ENCODE measurements around the gene RHEB.
A peak's percentile ranks its signal among the peaks of the same experiment; 100 is the strongest.

Gene RHEB

GRCh38 chr7:151468217-151469018 lies 51.3 kb downstream of the RHEB start:
- Histone ChIP-seq H3K36me3 (ENCODE audit: insufficient read depth, low read length) (peaks cover 74% of the 10 kb centered on the region), H3K4me1 (ENCODE audit: insufficient read depth, low read length) (peaks cover 14% of the 10 kb centered on the region), H3K9me3 (ENCODE audit: low read length) (peaks cover 12% of the 10 kb centered on the region), H2AFZ (ENCODE audit: low read depth, low read length) (no peak overlapping the region), H3K27me3 (ENCODE audit: insufficient read depth, low read length) (no peaks in the 10 kb centered on the region), H3K4me3 (ENCODE audit: low read length) (no peak overlapping the region)

- Histone ChIP-seq H3K4me1 (ENCODE audit: insufficient read depth, low read length) (peaks cover 11% of the 10 kb centered on the region), H2AFZ (ENCODE audit: low read depth, low read length) (no peak overlapping the region), H3K4me3 (ENCODE audit: low read length) (no peak overlapping the region), H3K27me3 (ENCODE audit: insufficient read depth, low read length) (no peaks in the 10 kb centered on the region), H3K36me3 (ENCODE audit: insufficient read depth, low read length) (peaks cover 52% of the 10 kb centered on the region), H3K9me3 (ENCODE audit: low read length) (peaks cover 17% of the 10 kb centered on the region)
Measured at GRCh38 chr7:151465169-151465568, 54.5 kb downstream of the RHEB start.

GRCh38 chr7:151462306-151462779 lies 57.4 kb downstream of the RHEB start:
- H3K27me3 ChIP-seq (ENCODE audit: insufficient read depth, low read length): no peaks in the 10 kb centered on the region
- H3K9me3 ChIP-seq (ENCODE audit: low read length): peaks cover 19% of the 10 kb centered on the region
- peaks cover 24% of the 10 kb centered on the region for H3K36me3 ChIP-seq (ENCODE audit: insufficient read depth, low read length)
- H3K4me1 ChIP-seq (ENCODE audit: insufficient read depth, low read length): peaks cover 23% of the 10 kb centered on the region
- no peak overlapping the region for H3K4me3 ChIP-seq (ENCODE audit: low read length)
- no peak overlapping the region for H2AFZ ChIP-seq (ENCODE audit: low read depth, low read length)

- peaks cover 19% of the 10 kb centered on the region for H3K36me3 ChIP-seq (ENCODE audit: insufficient read depth, low read length)
- H3K4me1 ChIP-seq (ENCODE audit: insufficient read depth, low read length): peaks cover 23% of the 10 kb centered on the region
- H2AFZ ChIP-seq (ENCODE audit: low read depth, low read length): no peak overlapping the region
- no peaks in the 10 kb centered on the region for H3K27me3 ChIP-seq (ENCODE audit: insufficient read depth, low read length)
- peaks cover 19% of the 10 kb centered on the region for H3K9me3 ChIP-seq (ENCODE audit: low read length)
- H3K4me3 ChIP-seq (ENCODE audit: low read length): no peak overlapping the region
Measured at GRCh38 chr7:151461942-151462230, 57.8 kb downstream of the RHEB start.

GRCh38 chr7:151461096-151461941 lies 58.4 kb downstream of the RHEB start:
- Histone ChIP-seq H3K4me3 (ENCODE audit: low read length) (no peak overlapping the region), H3K9me3 (ENCODE audit: low read length) (peaks cover 22% of the 10 kb centered on the region), H3K4me1 (ENCODE audit: insufficient read depth, low read length) (peaks cover 23% of the 10 kb centered on the region), H3K27me3 (ENCODE audit: insufficient read depth, low read length) (no peaks in the 10 kb centered on the region), H2AFZ (ENCODE audit: low read depth, low read length) (no peak overlapping the region), H3K36me3 (ENCODE audit: insufficient read depth, low read length) (peaks cover 16% of the 10 kb centered on the region)

- peaks cover 20% of the 10 kb centered on the region for H3K9me3 ChIP-seq (ENCODE audit: low read length)
- H3K36me3 ChIP-seq (ENCODE audit: insufficient read depth, low read length): peaks cover 8% of the 10 kb centered on the region
- H3K4me1 ChIP-seq (ENCODE audit: insufficient read depth, low read length): peaks cover 23% of the 10 kb centered on the region
- H2AFZ ChIP-seq (ENCODE audit: low read depth, low read length): no peak overlapping the region
- no peaks in the 10 kb centered on the region for H3K27me3 ChIP-seq (ENCODE audit: insufficient read depth, low read length)
- H3K4me3 ChIP-seq (ENCODE audit: low read length): peak overlapping the region; percentile 27
Measured at GRCh38 chr7:151460474-151460855, 59.2 kb downstream of the RHEB start.

- Histone ChIP-seq H3K27me3 (ENCODE audit: insufficient read depth, low read length) (no peaks in the 10 kb centered on the region), H3K36me3 (ENCODE audit: insufficient read depth, low read length) (peaks cover 3% of the 10 kb centered on the region), H3K4me1 (ENCODE audit: insufficient read depth, low read length) (peaks cover 23% of the 10 kb centered on the region), H2AFZ (ENCODE audit: low read depth, low read length) (no peak overlapping the region), H3K9me3 (ENCODE audit: low read length) (peaks cover 17% of the 10 kb centered on the region), H3K4me3 (ENCODE audit: low read length) (peak overlapping the region; percentile 27)
Measured at GRCh38 chr7:151459726-151460473, 59.8 kb downstream of the RHEB start.

- H2AFZ ChIP-seq (ENCODE audit: low read depth, low read length): no peak overlapping the region
- peaks cover 10% of the 10 kb centered on the region for H3K9me3 ChIP-seq (ENCODE audit: low read length)
- no peak overlapping the region for H3K4me3 ChIP-seq (ENCODE audit: low read length)
- peaks cover 2% of the 10 kb centered on the region for H3K27me3 ChIP-seq (ENCODE audit: insufficient read depth, low read length)
- H3K4me1 ChIP-seq (ENCODE audit: insufficient read depth, low read length): peaks cover 23% of the 10 kb centered on the region
- H3K36me3 ChIP-seq (ENCODE audit: insufficient read depth, low read length): no peaks in the 10 kb centered on the region
Measured at GRCh38 chr7:151457534-151457933, 62.2 kb downstream of the RHEB start.

- H3K36me3 ChIP-seq (ENCODE audit: insufficient read depth, low read length): no peaks in the 10 kb centered on the region
- no peak overlapping the region for H2AFZ ChIP-seq (ENCODE audit: low read depth, low read length)
- H3K9me3 ChIP-seq (ENCODE audit: low read length): peaks cover 6% of the 10 kb centered on the region
- H3K4me1 ChIP-seq (ENCODE audit: insufficient read depth, low read length): peaks cover 23% of the 10 kb centered on the region
- H3K27me3 ChIP-seq (ENCODE audit: insufficient read depth, low read length): peaks cover 2% of the 10 kb centered on the region
- no peak overlapping the region for H3K4me3 ChIP-seq (ENCODE audit: low read length)
Measured at GRCh38 chr7:151456782-151457181, 62.9 kb downstream of the RHEB start.

- no peak overlapping the region for H2AFZ ChIP-seq (ENCODE audit: low read depth, low read length)
Measured at GRCh38 chr7:151456276-151456675, 63.4 kb downstream of the RHEB start.

GRCh38 chr7:151455690-151456089 lies 64.0 kb downstream of the RHEB start:
- peaks cover 6% of the 10 kb centered on the region for H3K9me3 ChIP-seq (ENCODE audit: low read length)
- peaks cover 17% of the 10 kb centered on the region for H3K4me1 ChIP-seq (ENCODE audit: insufficient read depth, low read length)
- H3K4me3 ChIP-seq (ENCODE audit: low read length): no peak overlapping the region

More at GRCh38 chr7:151456276-151456675, 63.4 kb downstream of the RHEB start:
- Histone ChIP-seq H3K4me3 (ENCODE audit: low read length) (no peak overlapping the region), H3K27me3 (ENCODE audit: insufficient read depth, low read length) (peaks cover 2% of the 10 kb centered on the region), H3K36me3 (ENCODE audit: insufficient read depth, low read length) (no peaks in the 10 kb centered on the region), H3K9me3 (ENCODE audit: low read length) (peaks cover 6% of the 10 kb centered on the region), H3K4me1 (ENCODE audit: insufficient read depth, low read length) (peaks cover 19% of the 10 kb centered on the region)

GRCh38 chr7:151454932-151455530 lies 64.7 kb downstream of the RHEB start:
- no peaks in the 10 kb centered on the region for H3K36me3 ChIP-seq (ENCODE audit: insufficient read depth, low read length)
- H3K9me3 ChIP-seq (ENCODE audit: low read length): peaks cover 6% of the 10 kb centered on the region
- H3K27me3 ChIP-seq (ENCODE audit: insufficient read depth, low read length): peaks cover 2% of the 10 kb centered on the region
- no peak overlapping the region for H3K4me3 ChIP-seq (ENCODE audit: low read length)
- H3K4me1 ChIP-seq (ENCODE audit: insufficient read depth, low read length): peaks cover 11% of the 10 kb centered on the region
- no peak overlapping the region for H2AFZ ChIP-seq (ENCODE audit: low read depth, low read length)

More at GRCh38 chr7:151455690-151456089, 64.0 kb downstream of the RHEB start:
- Histone ChIP-seq H3K27me3 (ENCODE audit: insufficient read depth, low read length) (peaks cover 2% of the 10 kb centered on the region), H2AFZ (ENCODE audit: low read depth, low read length) (no peak overlapping the region), H3K36me3 (ENCODE audit: insufficient read depth, low read length) (no peaks in the 10 kb centered on the region)
